HG03565 (cell line): ENCODE measurements around the gene TTC34.

Experiments used
- ATAC-seq: cut with Tn5 transposase; IDR thresholded peaks from one replicate; pipeline ENCODE4 v1.9.1; 2021; ENCODE audit warnings: mild to moderate bottlenecking, moderate library complexity; ENCODE audit not compliant: unreplicated experiment

Gene TTC34

DNA sequence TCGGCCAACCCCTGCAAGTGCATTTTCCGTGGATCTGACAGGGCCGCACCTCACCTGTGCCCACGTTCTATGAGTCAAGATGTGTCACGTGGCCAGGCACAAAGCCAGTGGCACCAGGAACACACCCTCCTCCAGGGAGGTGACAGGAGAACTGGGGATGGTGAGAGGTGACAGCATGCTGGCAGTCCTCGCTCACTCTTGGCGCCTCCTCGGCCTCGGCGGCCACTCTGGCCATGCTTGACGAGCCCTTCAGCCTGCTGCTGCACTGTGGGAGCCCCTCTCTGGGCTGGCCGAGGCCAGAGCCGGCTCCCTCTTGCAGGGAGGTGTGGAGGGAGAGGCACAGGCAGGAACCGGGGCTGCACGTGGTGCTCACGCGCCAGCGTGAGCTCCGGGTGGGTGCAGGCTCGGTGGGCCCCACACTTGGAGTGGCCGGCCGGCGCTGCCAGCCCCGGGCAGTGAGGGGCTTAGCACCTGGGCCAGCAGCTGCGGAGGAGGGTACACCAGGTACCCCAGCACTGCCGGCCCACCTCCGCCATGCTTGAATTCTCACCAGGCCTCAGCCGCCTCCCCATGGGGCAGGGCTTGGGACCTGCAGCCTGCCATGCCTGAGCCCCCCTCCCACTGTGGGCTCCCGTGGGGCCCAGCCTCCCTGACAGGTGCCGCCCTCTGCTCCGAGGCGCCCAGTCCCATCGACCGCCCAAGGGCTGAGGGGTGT lies 11.6 kb upstream of the TTC34 start:
- ATAC-seq: no peak

- no peak for ATAC-seq
These were observed 10.6 kb upstream of the TTC34 start for GRCh38 chr1:2812136-2812535.

DNA sequence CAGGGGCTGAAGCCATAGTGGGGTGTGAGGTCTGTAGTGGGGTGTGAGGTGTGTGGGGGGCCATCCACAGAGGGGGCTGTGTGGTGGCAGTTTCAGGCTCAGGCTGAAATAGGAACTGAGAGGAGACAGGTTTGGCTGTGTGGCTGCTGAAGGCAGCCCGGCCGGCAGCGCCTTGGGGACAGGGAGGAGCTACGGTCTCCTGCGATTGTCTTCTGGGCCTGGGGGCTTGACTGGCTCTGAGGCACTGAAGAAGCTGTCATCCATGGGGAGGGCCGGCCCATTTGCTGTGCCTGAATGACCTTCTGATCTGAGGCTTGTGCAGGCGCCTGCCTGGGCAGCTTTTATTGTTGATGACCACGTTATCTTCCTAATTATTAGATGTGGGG lies 10.0 kb upstream of the TTC34 start:
- no peak for ATAC-seq

DNA sequence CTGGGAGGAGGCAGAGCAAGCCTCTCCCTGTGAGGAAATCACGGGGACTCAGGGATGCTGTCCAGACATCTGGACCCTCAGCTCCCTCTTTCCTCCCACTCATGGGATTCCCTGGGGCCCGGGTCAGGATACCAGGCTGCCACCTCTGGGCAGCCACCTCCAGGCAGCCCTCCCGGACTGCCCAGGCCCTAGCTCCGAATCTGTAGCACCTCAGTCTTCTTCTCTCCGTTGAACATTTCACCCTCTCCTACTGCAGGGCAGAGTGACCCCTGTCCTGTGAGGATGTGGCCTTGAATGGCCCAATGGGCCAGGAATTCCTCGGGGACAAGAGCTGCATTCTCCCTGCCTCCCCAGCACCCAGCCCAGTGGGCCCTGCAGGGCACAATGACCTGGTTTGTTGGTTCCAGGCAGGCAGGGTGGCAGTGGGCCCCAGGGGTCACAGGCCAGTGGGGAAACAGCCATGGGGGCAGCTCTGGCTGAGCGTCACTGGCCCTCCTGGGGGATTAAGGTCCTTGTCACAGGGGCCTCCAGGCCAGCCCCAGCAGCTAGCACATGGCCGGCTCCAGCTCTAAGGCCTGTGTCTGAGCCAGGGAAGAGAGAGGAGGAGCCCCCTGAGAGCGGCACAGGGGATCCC lies 9.5 kb upstream of the TTC34 start:
- ATAC-seq: no peak

DNA sequence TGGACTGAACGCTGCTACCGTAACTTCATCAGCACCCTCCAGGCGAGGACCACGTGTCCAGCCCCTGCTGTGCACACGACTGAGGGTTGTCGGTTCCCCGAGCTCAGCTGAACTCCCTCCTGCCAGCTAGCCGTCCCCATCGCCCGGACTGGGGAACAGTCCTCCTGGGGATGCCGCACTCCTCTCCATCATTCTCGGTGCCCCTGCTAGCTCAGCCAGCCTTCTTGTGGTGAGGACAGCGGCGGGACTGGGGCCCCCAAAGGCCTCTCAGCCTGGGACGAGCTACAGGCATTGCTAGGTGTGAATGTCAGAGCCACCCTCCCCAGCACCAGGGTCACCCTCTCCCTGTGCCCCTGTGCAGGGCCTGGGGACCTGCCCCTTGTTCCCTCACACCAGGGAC lies 8.8 kb upstream of the TTC34 start:
- no peak for ATAC-seq

GRCh38 chr1:2809656-2810055 lies 8.2 kb upstream of the TTC34 start:
- ATAC-seq: no peak

GRCh38 chr1:2808831-2809605 lies 7.5 kb upstream of the TTC34 start:
- ATAC-seq: no peak

GRCh38 chr1:2808386-2808705 lies 6.9 kb upstream of the TTC34 start:
- ATAC-seq: no peak

DNA sequence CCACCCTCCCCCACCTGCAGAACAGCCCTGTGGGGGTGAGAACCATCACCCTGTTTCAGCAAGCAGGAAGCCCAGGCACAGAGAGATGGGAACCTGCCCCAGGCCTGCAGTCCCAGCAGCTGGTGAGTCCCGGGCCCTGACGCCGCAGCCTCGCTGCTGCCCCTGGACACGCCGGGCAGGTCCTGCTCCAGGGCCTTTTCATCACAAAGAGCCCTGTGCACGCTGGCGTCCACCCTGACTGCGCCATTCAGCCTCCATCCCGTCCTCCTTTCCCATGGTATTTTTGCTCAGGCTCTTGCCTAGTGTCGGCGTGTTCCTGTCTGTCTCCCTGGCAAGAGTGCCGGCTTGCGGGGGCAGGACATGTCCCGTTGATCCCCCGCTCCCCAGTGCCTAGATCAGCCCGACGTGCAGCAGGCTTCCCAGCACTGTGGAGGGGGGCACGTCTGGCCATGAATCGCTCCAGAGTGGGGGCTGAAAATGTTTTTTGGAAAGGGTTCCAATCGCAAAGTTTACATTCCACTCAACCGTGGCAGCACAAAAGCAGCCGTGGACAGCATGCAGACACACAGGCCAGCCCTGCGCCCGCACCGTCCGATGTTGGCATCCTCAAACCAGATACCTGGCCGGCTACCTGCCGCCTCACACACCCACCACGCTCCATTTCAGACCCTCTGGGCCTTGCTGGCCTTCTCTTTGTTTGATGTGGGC lies 6.3 kb upstream of the TTC34 start:
- ATAC-seq: no peak

DNA sequence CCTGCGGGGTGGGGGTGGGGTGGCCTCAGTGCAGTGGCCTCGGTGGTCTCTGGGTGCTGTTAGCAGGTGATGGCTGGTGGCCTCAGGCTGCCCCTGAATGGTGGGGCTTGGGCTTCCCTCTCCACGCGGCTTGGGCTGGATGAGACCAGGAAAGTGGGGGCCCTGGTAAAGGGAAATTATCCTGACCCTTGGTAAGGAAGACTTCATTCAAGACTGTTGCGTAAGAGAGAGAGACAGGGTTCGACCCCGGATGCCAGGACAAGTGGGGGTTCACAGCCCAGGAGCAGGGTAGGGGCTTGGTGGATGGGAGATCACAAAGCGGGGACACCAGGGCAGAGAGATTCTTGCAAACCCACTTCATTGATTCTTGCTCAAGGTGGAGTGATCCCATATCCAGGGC lies 5.5 kb upstream of the TTC34 start:
- ATAC-seq: no peak

- ATAC-seq: no peak
These were observed 5.1 kb upstream of the TTC34 start for GRCh38 chr1:2806591-2806990.

DNA sequence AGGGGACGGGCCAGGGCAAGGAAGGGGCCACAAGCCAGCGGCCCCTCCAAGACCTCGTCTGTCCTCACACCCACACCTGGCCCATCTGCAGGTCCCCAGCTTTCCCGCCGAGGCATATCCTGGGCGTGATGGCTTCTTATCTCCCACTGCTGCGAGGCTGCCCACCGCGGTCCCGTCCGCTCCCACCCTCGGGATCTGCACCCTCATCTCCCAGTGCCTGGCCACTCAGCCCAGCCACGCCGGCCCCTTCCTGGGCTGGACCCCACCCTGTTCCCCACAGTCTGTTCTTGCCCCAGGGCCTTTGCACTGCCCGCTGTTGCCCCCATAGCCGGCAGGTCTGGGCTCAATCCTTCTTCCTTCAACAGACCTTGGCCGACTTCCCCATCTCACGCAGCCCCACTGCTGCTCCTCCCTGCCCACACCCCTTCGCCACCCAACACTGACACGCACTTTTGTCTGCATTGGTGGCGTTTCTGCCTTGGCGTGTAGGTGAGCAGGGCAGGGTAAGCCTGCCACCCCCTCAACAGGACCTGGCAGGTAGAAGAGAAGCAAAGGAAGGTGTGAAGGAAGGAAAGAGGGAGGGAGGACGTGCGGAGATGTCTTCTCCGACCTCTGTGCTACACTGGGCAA lies 4.4 kb upstream of the TTC34 start:
- ATAC-seq: no peak

DNA sequence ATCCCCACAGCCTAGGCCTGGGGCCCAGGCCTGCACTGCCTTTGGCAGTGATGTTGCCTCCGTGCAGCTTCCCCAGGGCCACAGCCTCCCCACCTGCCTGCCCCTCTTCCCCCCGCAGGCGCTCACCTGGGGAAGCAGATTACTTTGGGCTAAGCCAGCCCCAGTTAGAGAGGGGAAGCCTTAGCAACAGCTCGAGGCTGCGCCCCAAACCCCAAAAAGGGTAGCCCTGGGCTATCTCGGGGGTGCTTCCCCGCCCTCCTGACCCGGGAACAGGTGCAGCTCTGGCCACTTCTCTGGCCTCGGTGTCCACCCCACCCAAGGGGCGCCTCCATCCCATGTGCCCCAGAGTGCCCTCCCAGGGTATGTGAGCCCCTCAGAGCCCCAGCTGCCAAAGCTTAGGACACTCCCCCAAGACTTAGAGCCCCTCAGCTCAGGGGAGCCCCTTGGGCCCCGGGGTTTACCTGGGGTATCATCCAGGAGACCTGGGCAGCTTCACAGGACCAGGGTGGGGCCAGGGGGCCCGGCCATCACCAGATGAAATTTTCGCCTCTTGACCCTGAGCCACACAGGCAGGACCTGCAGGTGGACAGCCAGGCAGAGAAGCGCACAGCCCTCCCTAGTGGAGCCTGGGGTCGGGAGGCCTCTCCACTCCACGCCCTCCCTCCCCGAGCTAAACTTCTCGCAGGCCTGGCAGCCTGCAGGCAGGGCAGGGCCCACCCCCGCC lies 3.3 kb upstream of the TTC34 start:
- no peak for ATAC-seq

GRCh38 chr1:2803931-2804627 lies 2.6 kb upstream of the TTC34 start:
- no peak for ATAC-seq

GRCh38 chr1:2803086-2803930 lies 1.8 kb upstream of the TTC34 start:
- no peak for ATAC-seq

GRCh38 chr1:2802421-2802961 lies 998 bp upstream of the TTC34 start:
- no peak for ATAC-seq

GRCh38 chr1:2801046-2801445 lies 447 bp downstream of the TTC34 start:
- ATAC-seq: no peak

GRCh38 chr1:2800664-2801045 lies 838 bp downstream of the TTC34 start:
- ATAC-seq: no peak
